HG02938 (cell line): ENCODE results near the gene ELF2.
"Not testable (repeated sequence)": the region's sequence is repeated elsewhere in the genome, so short reads cannot be mapped to it uniquely, and the experiment has no call there.

Experiments used
- ATAC-seq: cut with Tn5 transposase; IDR thresholded peaks from one replicate; pipeline ENCODE4 v1.9.1; 2021; ENCODE audit warnings: mild to moderate bottlenecking, moderate library complexity; ENCODE audit not compliant: unreplicated experiment

Gene ELF2

DNA sequence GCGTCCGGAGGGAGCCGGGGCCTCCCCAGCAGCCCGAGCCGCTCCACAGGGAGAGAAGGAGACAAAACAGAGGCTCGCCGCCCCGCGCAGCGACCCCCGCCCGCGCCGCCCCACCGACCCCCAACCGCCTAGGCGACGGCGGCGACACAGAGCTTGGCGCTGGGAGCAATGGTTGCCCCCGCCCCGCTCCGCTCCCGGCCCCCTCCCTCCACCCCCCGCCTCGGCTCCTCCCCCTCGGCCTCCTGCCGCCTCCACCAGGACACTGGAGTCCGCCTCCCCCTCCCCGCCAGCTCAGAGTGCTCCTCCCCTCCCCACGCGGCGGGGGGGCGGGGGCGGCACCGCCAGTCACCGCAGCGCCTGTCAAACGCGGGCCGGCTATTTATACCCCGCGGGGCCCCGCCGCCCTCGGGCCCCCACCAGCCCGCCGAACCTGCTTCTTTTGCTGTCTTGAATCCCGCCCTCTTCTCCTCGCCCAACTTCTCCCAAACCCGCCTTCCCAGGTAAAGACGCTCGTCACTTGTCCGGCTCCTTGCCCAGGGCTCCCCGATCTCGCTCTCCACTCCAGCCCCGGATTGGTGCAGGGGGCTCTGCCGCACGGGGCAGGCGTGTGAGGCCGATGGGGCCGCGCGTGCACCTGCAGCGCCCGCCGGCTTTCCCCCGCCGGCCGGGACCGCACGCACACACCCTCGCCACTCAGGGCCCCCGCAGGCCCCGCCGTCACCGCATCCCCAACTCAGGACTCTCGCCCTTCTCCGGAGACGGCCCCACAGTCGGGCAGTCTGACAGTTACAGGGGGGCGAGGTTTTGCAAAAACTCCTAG, at the start of gene ELF2:
ELF2 (minus strand) TSS at position 170 of the 820 bp plus-strand sequence. CDS start 39,517 bp downstream, outside the sequence.
- peak; percentile 41 for ATAC-seq

DNA sequence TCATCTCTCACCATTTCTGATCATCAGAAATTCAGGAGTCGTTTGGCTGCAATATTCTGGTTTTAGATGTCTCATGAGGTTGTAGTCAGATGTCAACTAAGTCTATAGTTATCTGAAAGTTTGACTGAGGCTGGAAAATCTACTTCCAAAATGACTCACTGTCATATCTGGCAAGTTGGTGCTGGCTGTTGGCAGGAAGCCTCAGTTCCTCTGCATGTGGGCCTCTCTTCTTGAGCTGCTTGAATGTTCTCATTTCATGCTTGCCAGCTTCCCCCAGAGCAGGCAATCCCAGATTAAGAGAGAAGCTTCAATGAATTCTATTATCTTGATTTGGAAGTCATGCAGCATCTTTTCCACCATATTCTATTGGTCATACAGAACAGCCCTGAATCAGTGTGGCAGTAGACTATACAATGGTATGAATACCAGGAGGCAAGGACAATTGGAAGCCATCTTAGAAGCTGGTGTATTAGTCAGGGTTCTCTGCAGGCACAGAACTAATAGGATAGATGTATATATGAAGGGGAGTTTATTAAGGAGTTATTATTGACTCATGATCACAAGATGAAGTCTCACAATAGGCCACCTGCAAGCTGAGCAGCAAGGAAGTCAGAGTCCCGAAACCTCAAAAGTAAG, 46.8 kb upstream of the ELF2 start:
- no peak for ATAC-seq

DNA sequence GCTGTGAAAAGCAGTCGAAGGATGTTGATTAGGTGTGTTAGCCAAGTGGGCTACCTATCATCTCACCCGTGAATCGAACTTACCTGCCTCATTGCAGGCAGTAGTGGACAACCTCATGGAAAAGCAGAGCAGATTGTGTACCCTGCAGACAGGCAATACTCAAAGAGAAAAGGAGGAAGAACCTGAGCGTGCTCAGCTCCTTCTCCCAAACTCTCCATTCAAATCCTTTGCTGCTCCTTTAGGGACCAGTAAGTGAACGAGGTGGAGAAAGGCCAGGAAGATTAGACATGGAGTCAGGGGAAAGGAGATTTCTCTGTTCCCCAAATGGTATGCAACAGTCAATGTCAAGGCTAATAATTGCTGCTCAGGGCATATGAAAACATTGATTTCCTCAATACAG, 45.2 kb upstream of the ELF2 start:
- ATAC-seq: no peak

DNA sequence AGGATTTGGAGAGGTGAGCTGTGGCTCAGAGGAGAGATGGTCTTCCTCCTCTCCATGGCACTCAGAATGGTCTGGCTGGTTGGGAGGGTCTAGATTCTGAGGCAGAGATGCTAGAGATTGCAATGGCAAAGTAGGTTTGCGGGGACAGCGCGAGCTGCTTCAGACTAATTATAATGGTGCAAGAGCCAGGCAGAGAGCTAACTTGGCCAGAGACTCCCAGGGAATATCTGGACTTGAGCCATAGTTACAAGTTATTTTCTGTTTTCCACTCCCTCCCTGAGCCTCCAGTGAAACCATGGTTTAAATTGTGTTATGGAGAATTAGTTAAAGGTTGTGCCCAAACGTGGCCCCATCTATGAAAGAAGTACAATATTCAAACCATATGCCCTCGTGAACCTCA, 44.7 kb upstream of the ELF2 start:
- no peak for ATAC-seq

DNA sequence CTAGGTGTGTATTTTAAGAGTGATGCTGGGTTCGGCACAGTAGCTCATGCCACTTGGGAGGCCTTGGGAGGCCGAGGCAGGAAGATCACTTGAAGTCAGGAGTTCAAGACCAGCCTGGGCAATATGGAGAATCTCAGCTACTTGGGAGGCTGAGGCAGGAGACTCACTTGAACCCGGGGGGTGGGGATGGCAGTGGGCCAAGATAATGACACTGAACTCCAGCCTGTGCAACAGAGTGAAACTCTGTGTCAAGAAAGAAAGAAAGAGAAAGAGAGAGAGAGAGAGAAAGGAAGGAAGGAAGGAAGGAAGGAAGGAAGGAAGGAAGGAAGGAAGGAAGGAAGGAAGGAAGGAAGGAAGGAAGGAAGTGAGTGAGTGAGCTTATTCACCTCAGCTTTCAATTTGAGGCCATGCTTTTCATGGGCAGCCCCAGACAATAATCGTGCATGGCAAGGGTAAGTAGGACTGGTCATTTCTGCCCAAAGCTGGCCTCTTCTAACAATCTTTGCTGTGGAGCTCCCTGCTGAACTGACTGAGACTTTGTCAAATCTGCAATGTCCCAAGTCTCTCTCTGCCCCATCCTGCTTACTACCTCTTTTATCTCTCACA, 42.5 kb upstream of the ELF2 start:
- ATAC-seq: no peak

DNA sequence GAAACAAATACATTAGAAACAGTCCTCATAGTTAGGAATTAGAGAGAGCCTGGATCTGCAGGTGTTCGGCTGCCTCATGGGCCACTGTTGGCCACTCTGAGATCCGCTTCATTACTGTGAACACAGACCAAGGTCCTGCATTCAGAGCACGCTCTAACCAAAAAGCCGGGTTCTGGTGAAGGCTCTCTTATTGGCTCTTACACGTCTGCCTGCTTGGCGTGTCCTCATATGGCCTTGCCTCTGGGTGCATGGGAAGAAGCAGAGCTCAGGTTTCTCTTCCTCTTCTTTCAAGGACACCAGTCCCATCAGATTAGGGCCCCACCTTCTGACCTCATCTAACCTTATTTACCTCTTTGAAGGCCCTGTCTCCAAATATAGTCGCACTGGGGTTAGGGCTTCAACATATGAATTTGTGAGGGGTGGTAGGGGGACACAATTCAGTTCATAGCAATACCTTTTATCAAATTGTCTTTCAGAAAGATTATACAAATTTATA, 37.1 kb upstream of the ELF2 start:
- ATAC-seq: peak; percentile 97

DNA sequence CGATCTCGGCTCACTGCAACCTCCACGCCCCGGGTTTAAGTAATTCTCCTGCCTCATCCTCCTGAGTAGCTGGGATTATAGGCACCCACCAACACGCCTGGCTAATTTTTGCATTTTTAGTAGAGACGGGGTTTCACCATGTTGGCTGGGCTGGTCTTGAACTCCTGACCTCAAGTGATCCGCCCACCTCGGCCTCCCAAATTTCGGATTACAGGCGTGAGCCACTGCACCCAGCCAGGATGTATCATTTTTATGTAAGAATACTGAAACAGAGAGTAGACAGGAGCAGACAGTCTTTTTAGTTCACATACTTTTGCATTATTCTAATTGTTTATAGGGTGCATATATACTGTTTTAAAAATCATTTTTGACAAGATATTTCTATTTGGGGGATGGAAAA, 36.6 kb upstream of the ELF2 start:
- ATAC-seq: not testable (repeated sequence)

DNA sequence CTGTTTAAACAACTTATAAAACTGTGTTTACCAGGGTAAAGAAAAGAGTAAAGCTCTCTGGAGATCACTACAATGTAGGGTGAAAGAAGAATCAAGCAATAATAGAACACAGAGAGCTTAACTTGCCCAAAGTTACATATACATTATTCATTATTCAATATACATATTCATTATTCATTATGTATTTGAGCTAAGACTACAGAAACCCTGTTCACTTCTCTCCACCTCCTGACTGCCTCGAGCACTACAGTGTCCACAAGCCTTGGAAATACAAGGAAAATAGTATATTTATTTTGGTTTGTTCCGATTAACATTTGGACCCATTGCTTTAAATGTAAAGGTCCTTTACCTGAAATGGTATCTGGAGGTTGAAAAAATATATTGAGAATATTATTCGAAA, 35.9 kb upstream of the ELF2 start:
- ATAC-seq: no peak

DNA sequence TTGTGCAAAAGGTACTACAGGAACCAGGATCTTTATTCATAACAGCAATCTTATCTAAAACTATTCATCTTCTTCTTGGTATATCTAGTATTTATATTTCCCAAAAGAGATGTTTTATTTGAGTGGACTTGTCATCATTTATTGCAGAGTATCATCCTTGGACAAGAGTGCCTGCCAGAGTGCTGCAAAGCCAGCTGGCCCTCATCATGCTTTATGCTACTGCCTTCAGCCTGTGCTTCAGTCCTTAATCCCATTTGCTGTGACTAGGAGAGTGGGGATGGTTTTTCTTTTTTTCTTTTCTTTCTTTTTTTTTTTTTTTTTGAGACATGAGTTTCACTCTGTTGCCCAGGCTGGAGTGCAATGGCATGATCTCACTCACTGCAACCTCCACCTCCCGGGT, 33.5 kb upstream of the ELF2 start:
- no peak for ATAC-seq

DNA sequence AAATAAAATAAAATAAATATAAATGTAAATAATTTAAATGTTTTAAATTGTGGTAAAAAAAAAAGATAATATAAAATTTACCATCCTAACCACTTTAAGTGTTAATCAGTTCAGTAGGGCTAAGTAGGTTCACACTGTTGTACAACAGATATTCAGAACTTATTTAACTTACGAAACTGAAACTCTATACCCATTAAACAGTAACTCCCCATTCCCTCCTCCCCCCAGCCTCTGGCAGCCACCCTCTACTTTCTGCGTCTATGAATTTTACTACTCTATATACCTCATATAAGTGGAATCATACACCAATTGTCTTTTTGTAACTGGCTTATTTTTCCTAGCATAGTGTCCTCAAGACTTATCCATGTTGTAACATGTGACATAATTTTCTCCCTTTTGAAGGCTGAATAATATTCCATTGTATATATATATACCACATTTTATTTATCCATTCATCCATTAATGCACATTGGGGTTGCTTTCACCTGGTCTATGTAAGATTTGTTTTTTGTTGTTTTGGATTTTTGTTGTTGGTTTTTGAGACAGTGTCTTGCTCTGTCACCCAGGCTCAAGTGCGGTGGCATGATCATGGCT, 32.5 kb upstream of the ELF2 start:
- ATAC-seq: no peak

DNA sequence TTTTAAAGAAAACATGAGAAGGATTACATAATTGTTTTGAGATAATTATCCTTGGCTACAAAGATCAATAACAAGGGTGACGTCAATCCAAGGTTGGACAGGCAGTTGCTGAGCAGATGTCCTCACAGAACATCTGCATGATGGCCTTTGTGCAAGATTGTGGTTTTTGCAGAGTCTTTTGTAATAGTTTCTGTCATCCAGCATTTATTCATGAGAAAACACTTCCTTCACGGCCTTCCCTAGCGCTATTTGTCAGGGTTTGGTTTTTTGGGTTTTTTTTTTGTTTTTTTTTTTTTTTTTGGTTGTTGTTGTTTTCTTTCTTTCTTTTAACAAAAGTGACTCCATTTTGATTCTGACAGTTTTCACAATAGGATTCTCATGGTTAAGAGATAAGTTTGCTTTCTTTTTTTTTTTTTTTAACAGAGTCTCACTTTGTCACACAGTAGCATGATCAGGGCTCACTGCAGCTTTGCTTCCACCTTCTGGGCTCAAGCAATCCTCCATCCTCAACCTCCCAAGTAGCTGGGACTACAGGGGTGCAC, 31.5 kb upstream of the ELF2 start:
- peak; percentile 54 for ATAC-seq

DNA sequence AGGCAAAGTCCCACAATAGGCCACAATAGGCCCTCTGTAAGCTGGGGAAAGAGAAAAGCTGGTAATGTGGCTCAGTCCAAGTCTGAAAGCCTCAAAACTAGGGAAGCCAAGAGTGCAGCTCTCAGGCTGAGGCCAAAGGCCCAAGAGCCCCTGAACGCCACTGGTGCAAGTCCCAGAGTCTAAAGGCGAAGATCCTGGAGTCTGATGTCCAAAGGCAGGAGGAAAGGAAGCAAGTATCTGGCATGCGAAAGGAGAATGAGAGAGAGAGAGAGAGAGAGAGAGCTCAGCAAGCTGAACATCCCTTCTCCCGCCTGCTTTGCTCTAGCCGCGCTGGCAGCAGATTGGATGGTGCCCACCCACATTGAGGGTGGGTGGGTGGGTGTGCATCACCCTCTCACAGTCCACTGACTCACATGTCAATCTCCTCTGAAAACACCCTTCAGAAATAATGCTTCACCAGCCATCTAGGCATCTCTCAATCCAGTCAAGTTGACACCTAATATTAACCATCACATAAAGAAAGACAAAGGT, 30.9 kb upstream of the ELF2 start:
- peak; percentile 39 for ATAC-seq

DNA sequence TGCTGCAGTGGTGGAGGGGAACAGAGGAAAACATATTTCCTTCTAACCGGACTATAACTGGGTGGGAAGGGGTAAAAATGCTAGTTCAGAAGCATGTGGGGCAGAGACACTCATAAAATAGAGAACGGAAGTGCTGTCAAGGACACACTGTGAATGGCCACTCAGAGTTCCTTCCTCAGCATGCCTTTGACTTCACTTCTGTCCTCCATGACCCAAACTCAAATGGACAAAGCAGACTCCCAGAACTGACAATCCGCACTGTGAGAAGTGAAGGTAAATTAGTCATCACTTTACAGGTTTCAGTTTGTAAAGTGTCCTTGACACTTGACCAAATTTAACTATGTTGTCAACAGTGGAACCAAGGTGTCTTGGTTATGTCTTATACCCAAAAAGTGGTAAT, 30.2 kb upstream of the ELF2 start:
- ATAC-seq: no peak

DNA sequence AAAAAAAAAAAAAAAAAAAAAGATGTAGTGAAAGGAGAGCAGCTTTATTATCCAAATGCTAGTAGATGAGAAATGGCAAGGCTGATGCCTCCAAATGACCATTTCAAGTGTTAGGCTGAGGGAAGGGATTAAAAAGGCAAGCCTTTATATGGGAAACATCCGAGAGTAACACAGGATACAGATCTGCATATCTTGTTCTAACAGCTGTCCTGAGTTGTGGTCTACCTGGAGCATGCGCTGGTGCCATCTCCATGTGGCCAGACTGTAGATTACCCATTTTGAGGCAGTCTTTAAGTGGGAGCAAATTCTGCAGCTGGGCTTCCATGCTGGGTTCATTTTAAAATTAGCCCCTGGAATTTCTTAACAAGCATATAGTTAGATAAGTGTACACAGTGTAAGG, 26.0 kb upstream of the ELF2 start:
- no peak for ATAC-seq

DNA sequence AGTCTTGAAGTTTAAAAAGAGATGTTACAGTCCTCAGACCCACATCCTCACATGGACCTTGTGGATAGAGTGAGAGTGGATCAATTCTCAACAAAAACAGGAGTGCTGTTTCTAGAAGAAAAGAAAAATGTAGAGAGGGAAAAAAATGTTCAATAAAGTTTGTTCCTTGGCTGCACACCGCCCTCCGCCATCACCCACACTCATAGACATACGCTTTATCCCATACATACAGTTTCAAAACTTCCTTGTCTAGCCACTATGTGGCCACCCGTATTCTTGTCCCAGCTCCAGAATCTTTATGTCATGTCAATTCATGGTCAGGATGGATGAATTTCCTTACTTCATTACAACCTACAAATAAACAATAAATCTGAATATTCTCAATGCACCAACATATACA, 23.5 kb upstream of the ELF2 start:
- ATAC-seq: no peak

DNA sequence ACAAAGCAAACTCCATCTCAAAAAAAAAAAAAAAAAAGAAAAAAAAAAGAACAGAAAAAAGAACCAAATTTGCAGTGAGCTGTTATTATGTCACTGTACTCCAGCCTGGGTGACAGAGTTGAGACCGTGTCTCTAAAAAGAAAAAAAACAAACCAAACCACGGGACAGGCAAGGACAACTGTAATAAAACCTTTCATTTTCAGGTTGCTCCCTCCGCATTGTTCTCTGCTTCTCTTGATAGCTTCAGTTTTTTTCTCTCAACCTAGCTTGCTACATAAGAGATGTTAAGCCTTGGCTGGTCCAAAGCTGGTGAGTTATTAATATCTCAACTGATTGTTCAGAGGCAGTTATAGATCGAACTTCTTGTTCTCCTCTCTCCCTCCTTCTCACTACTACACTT, 23.1 kb upstream of the ELF2 start:
- no peak for ATAC-seq

DNA sequence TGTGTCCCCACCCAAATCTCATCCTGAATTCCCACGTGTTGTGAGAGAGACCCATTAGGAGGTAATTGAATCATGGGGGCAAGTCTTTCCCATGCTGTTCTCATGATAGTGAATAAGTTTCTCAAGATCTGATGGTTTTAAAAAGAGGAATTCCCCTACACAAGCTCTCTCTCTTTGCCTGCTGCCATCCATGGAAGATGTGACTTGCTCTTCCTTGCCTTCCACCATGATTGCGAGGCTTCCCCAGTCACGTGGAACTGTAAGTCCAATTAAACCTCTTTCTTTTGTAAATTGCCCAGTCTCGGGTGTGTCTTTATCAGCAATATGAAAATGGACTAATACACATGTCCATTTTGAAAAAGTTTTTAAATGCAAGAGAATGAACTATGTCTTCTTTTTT, 20.2 kb upstream of the ELF2 start:
- ATAC-seq: not testable (repeated sequence)

DNA sequence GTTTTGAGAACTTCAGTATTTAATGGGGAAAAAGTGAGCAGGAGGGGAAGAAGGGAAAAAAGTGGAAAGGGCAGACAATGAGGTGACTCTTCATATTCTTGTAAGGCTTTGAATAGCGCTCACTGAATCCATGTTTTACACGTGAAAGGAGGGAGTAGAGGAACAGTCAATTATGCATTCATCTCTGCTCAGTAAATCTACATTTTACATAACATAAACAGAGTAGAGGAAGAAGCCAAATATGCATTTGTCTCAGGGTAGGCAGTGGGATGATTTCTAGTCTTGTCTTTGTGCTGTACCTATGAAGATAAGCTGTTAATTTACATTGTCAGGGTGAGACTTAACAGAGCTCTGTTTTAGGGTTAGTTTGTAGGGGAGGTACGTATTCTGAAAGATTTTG, 19.4 kb upstream of the ELF2 start:
- no peak for ATAC-seq

DNA sequence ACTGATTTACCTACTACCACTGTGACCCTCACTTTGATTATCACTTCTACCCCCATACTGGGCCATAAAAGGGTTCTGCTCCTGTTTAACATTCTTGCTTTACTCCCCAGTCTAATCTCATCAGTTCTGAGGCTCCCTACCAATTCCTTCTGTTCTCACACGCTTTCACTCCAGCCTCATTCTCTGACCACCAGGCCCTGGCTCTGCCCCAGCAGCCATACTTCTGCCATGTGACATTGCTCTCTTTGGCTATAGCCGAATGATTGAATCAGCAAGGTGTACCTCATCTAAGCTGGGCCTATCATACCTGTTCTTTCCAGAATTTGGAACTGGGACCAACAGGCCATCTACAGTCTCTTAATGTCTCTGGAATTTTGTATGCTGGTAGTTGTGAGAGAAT, 14.4 kb upstream of the ELF2 start:
- ATAC-seq: no peak

DNA sequence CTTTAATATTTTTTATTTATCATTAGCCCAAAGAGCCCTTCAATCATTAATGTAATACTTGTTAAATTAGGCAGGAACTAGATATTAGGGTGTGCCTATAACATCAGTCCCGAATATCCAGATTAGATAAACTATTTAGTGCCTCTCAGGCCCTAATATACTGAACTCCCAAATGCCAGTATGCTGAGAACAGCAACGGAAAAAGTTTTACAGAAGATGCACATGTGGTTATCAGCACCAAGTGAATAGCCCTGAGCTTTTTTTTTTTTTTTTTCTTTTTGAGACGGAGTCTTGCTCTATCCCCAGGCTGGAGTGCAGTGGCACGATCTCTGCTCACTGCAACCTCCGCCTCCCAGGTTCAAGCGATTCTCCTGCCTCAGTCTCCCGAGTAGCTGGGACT, 13.0 kb upstream of the ELF2 start:
- ATAC-seq: no peak

DNA sequence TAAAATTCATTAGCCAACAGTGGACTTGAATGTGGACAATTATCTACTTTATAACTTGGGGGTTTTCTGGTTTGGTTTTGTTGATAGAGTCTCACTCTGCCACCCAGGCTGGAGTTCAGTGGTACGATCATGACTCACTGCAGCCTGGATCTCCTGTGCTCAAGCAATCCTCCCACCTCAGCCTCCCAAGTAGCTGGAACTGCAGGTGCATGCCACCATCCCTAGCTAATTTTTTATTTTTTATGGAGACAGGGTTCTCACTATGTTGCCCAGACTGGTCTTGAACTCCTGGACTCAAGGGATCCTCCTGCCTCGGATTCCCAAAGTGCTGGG, 12.4 kb upstream of the ELF2 start:
- ATAC-seq: no peak
